Measurements from ENCODE around the gene KIRREL3.

KIRREL3 gene

DNA sequence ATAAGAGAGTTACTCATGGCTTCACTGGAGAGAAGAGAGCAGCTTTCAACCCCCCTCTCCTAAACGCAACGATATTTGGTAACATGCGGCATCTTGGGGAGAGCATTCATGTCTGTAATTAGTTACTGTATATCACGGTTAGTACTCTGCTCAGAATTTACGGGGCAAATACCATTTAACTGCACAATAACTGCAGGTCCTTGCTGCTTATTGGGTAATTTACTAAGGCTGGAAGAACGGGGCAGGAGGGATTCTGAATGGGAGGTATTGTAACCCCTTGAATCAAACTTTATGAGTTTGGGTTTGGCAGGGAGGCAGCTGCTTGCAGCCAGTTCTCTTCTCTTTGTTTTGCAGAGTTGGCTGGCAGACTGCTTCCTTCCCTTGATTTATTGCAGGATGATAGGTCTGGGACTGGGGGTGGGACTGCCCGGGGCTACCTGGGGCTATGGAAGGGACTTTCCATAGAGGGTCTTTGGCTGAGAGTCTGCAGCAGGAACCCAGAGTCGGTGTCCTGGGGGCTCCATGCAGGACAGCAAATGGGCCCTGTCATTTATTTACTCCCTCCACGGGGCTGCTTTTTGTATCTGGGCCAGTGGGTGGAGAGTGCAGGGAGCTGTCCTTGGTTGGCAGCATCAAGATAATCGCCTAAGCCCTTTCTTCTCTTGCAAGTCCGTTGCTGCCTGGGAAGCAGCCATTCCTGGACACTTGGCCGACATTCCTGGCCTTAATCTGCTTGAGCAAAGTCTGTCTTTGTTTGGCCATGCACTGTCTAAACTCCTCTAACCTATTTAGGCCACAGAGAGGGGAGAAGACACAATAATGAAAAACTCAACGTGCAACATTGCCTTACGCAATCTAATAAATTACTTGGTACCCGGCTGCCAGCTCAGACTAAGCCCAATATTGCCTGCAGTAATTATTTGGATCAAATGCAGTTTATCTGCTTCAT, 456.2 kb downstream of the KIRREL3 start:
- Histone ChIP-seq H3K4me1 (ENCODE audit: insufficient read depth, insufficient read length) (peaks cover 8% of the 10 kb centered on the region), H3K9me3 (ENCODE audit: insufficient read depth, low read length) (no peaks in the 10 kb centered on the region), H3K9ac (ENCODE audit: insufficient read length, low read depth) (no peak overlapping the region), H3K27me3 (ENCODE audit: insufficient read depth, insufficient read length) (no peaks in the 10 kb centered on the region), H3K4me3 (ENCODE audit: insufficient read length, low read depth) (no peak overlapping the region), H3K36me3 (ENCODE audit: insufficient read depth, insufficient read length, low read length) (no peaks in the 10 kb centered on the region)
- DNase-seq (ENCODE audit: low read depth, low spot score), result peak; percentile 67
- TF ChIP-seq SUZ12 (IDR thresholded peaks at IDR 0.05; ENCODE audit: extremely low read depth, insufficient read depth, insufficient read length) (no peak), YY1 (IDR thresholded peaks at IDR 0.05; ENCODE audit: insufficient read depth, insufficient read length) (no peak), ZNF274 (IDR thresholded peaks at IDR 0.05; ENCODE audit: low read depth, low read length) (no peak)

GRCh38 chr11:126543691-126544090, 456.9 kb downstream of the KIRREL3 start:
- H3K9me3 ChIP-seq (ENCODE audit: insufficient read depth, low read length), result no peaks in the 10 kb centered on the region
- no peak overlapping the region for H3K9ac ChIP-seq (ENCODE audit: insufficient read length, low read depth)
- no peaks in the 10 kb centered on the region for H3K27me3 ChIP-seq (ENCODE audit: insufficient read depth, insufficient read length)
- H3K4me3 ChIP-seq (ENCODE audit: insufficient read length, low read depth), result no peak overlapping the region
- peaks cover 7% of the 10 kb centered on the region for H3K4me1 ChIP-seq (ENCODE audit: insufficient read depth, insufficient read length)
- no peaks in the 10 kb centered on the region for H3K36me3 ChIP-seq (ENCODE audit: insufficient read depth, insufficient read length, low read length)
- TF ChIP-seq SUZ12 (IDR thresholded peaks at IDR 0.05; ENCODE audit: extremely low read depth, insufficient read depth, insufficient read length) (no peak), YY1 (IDR thresholded peaks at IDR 0.05; ENCODE audit: insufficient read depth, insufficient read length) (no peak), ZNF274 (IDR thresholded peaks at IDR 0.05; ENCODE audit: low read depth, low read length) (no peak)
- no peak for DNase-seq (ENCODE audit: low read depth, low spot score)

- TF ChIP-seq SUZ12 (IDR thresholded peaks at IDR 0.05; ENCODE audit: extremely low read depth, insufficient read depth, insufficient read length) (no peak), YY1 (IDR thresholded peaks at IDR 0.05; ENCODE audit: insufficient read depth, insufficient read length) (no peak), ZNF274 (IDR thresholded peaks at IDR 0.05; ENCODE audit: low read depth, low read length) (no peak)
- peaks cover 7% of the 10 kb centered on the region for H3K4me1 ChIP-seq (ENCODE audit: insufficient read depth, insufficient read length)
- no peaks in the 10 kb centered on the region for H3K27me3 ChIP-seq (ENCODE audit: insufficient read depth, insufficient read length)
- no peak overlapping the region for H3K9ac ChIP-seq (ENCODE audit: insufficient read length, low read depth)
- DNase-seq (ENCODE audit: low read depth, low spot score), result no peak
- H3K9me3 ChIP-seq (ENCODE audit: insufficient read depth, low read length), result no peaks in the 10 kb centered on the region
- no peaks in the 10 kb centered on the region for H3K36me3 ChIP-seq (ENCODE audit: insufficient read depth, insufficient read length, low read length)
- no peak overlapping the region for H3K4me3 ChIP-seq (ENCODE audit: insufficient read length, low read depth)
Observed at GRCh38 chr11:126542334-126543015, 458.1 kb downstream of the KIRREL3 start.

DNA sequence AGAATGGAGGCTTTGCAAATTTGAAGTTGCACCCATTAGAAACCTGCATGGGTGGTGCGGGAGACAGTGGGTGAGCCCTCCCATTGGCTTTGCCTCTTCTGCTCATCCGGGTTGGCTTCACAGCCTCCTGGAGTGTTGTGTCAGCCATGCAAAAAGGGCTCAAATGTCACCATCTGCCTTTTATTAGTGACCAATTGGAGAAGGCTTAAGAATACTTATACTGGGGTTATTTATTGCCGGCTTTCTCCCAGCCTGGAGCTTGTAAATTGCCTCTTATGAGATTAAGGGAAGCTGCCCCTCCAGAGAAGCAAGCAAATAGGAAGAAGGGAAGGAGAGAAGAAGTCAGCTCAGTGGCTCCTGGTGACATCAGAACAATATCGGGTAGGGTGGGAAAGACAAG, 462.5 kb downstream of the KIRREL3 start:
- Histone ChIP-seq H3K27me3 (ENCODE audit: insufficient read depth, insufficient read length) (no peaks in the 10 kb centered on the region), H3K36me3 (ENCODE audit: insufficient read depth, insufficient read length, low read length) (no peaks in the 10 kb centered on the region), H3K4me1 (ENCODE audit: insufficient read depth, insufficient read length) (no peaks in the 10 kb centered on the region), H3K9ac (ENCODE audit: insufficient read length, low read depth) (no peak overlapping the region), H3K4me3 (ENCODE audit: insufficient read length, low read depth) (no peak overlapping the region), H3K9me3 (ENCODE audit: insufficient read depth, low read length) (no peaks in the 10 kb centered on the region)
- DNase-seq (ENCODE audit: low read depth, low spot score), result no peak
- TF ChIP-seq YY1 (IDR thresholded peaks at IDR 0.05; ENCODE audit: insufficient read depth, insufficient read length) (no peak), SUZ12 (IDR thresholded peaks at IDR 0.05; ENCODE audit: extremely low read depth, insufficient read depth, insufficient read length) (no peak), ZNF274 (IDR thresholded peaks at IDR 0.05; ENCODE audit: low read depth, low read length) (no peak)

- TF ChIP-seq SUZ12 (IDR thresholded peaks at IDR 0.05; ENCODE audit: extremely low read depth, insufficient read depth, insufficient read length) (no peak), YY1 (IDR thresholded peaks at IDR 0.05; ENCODE audit: insufficient read depth, insufficient read length) (no peak), ZNF274 (IDR thresholded peaks at IDR 0.05; ENCODE audit: low read depth, low read length) (no peak)
- Histone ChIP-seq H3K27me3 (ENCODE audit: insufficient read depth, insufficient read length) (no peaks in the 10 kb centered on the region), H3K36me3 (ENCODE audit: insufficient read depth, insufficient read length, low read length) (no peaks in the 10 kb centered on the region), H3K9me3 (ENCODE audit: insufficient read depth, low read length) (no peaks in the 10 kb centered on the region), H3K9ac (ENCODE audit: insufficient read length, low read depth) (no peak overlapping the region), H3K4me3 (ENCODE audit: insufficient read length, low read depth) (no peak overlapping the region), H3K4me1 (ENCODE audit: insufficient read depth, insufficient read length) (no peaks in the 10 kb centered on the region)
- no peak for DNase-seq (ENCODE audit: low read depth, low spot score)
Observed at GRCh38 chr11:126537492-126537891, 463.1 kb downstream of the KIRREL3 start.

DNA sequence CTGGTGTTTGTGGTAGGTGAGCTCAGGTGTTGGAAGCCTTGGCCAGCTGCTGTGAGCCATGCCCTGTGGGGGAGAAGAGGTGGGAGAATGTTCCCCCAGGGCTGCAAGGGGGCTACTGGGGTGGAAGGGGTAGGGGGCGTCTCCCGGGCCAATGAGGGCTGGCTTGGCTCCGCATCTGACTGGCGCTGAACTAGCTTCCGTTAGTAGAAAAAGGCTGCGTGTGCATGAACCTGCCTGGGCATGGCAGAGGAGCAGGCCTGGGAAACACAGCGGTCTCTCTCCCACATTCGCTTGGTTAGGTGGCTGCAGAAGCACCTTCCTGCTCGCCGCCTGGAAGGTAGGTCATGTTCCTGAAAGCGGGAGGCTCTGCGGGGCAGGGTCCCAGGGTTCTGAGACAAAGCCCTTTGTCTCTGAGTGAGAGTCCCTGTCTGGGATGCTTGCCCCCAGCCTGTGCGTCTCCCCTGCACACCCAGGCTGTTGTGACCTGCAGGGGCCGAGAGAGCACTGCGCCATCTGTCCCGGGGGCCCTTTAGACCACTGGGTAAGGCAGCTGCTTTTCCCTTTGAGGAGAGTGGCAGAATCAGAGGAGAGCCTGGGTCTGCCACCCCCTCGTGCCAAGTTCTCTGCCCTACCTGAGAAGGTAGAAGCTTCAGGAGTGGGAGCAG, 466.3 kb downstream of the KIRREL3 start:
- Histone ChIP-seq H3K4me1 (ENCODE audit: insufficient read depth, insufficient read length) (no peaks in the 10 kb centered on the region), H3K9me3 (ENCODE audit: insufficient read depth, low read length) (no peaks in the 10 kb centered on the region), H3K27me3 (ENCODE audit: insufficient read depth, insufficient read length) (no peaks in the 10 kb centered on the region), H3K4me3 (ENCODE audit: insufficient read length, low read depth) (no peak overlapping the region), H3K36me3 (ENCODE audit: insufficient read depth, insufficient read length, low read length) (no peaks in the 10 kb centered on the region), H3K9ac (ENCODE audit: insufficient read length, low read depth) (no peak overlapping the region)
- no peak for DNase-seq (ENCODE audit: low read depth, low spot score)
- TF ChIP-seq YY1 (IDR thresholded peaks at IDR 0.05; ENCODE audit: insufficient read depth, insufficient read length), result no peak
- TF ChIP-seq SUZ12 (IDR thresholded peaks at IDR 0.05; ENCODE audit: extremely low read depth, insufficient read depth, insufficient read length), result no peak
- TF ChIP-seq ZNF274 (IDR thresholded peaks at IDR 0.05; ENCODE audit: low read depth, low read length), result no peak

Data from NT2/D1 (cell line).